Measurements from ENCODE around the gene RAD51B.

Gene RAD51B

DNA sequence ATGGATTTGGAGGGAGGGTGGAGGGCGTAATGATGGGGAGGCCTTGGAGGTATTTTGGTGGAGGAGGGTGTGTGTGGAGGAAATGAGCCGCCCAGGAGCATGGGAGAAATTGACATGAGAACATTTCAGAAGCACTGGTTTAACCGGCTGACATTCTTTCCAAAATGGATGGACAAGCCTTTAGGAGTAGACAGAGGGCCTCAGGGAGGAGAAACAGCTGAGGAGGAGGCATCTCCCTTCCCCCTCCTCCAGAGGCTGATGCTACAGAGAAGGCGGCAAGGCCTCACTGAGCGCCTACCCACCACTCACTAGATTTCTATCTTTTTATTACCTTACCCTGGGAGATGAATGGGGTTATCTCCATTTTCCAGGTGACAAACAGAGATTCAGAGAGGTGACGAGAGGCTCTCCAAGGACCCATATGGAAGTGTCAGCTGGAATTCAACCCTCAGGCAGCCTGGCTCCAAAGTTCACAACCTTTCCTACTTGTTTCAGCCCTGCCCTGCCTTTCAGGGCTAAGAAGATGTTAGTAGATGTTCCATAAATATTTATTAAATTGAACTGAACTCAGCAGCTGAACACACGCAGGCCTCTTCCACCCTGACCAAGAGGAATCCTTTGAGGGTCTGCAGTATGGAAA lies 683.7 kb downstream of the RAD51B start:
- in situ Hi-C loops (cut with HindIII; ENCODE audit: low sequenced_read_pairs), result no loop called here
- no peak for DNase-seq (ENCODE audit: low read depth, low spot score)
- TF ChIP-seq, protein P1, sequence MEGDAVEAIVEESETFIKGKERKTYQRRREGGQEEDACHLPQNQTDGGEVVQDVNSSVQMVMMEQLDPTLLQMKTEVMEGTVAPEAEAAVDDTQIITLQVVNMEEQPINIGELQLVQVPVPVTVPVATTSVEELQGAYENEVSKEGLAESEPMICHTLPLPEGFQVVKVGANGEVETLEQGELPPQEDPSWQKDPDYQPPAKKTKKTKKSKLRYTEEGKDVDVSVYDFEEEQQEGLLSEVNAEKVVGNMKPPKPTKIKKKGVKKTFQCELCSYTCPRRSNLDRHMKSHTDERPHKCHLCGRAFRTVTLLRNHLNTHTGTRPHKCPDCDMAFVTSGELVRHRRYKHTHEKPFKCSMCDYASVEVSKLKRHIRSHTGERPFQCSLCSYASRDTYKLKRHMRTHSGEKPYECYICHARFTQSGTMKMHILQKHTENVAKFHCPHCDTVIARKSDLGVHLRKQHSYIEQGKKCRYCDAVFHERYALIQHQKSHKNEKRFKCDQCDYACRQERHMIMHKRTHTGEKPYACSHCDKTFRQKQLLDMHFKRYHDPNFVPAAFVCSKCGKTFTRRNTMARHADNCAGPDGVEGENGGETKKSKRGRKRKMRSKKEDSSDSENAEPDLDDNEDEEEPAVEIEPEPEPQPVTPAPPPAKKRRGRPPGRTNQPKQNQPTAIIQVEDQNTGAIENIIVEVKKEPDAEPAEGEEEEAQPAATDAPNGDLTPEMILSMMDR (IDR thresholded peaks at IDR 0.05; ENCODE audit: low read depth, low read length), result no peak
- H3K4me3 ChIP-seq (ENCODE audit: low read depth, low read length), result no peak overlapping the region

DNA sequence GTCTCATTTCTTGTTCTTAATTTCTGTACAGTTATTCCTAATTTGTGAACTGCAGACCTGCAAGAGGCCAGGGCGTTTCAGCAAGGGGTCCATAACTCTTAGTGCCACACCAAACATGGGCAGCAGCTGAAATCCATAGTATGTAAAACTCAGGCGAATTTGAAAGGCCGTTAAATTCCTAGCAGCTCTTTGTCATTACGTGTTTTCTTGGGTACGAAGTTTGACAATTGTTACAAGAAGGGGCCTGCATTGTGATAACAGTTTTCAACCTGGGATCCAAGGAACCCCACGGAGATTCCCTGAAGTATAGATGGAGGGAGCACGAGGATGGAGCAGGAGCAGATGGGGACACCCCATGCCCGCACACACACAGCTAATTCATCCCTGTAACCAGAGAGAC lies 685.3 kb downstream of the RAD51B start:
- H3K4me3 ChIP-seq (ENCODE audit: low read depth, low read length), result no peak overlapping the region
- DNase-seq (ENCODE audit: low read depth, low spot score), result no peak
- TF ChIP-seq, protein P1 (IDR thresholded peaks at IDR 0.05; ENCODE audit: low read depth, low read length), result no peak
- in situ Hi-C loops (cut with HindIII; ENCODE audit: low sequenced_read_pairs), result no loop called here

DNA sequence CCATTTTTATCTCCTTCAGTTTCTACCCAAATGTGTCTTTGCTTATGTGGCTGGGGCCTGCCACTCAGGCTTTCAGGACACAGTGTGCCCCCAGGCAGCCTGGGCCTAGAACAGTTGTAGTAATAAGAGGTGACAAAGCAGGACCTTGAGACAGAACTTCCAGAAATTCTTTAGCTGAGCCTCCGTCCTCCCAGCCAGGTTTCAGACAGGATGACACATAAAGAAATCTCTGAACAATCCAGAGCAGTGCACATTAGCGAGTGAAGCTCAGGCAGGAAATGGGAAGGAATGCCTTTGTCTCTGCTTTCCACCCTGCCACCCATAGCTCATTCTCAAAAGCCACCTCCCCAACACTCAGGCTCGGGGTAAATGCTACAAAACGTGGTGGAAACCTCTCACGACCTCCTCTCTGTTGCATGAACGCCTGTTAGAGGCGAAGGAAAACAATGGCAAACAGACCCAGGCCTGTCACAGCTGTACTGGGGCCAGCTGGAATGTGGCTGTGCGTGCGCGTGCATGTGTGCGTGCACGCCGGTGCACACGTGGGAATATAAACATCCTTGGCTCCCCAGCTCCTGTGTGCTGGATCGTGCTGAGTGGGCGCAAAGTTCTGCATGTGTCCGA lies 686.6 kb downstream of the RAD51B start:
- TF ChIP-seq, protein P1 (IDR thresholded peaks at IDR 0.05; ENCODE audit: low read depth, low read length), result no peak
- in situ Hi-C loops (cut with HindIII; ENCODE audit: low sequenced_read_pairs), result no loop called here
- peak; percentile 61 for DNase-seq (ENCODE audit: low read depth, low spot score)
- no peak overlapping the region for H3K4me3 ChIP-seq (ENCODE audit: low read depth, low read length)

DNA sequence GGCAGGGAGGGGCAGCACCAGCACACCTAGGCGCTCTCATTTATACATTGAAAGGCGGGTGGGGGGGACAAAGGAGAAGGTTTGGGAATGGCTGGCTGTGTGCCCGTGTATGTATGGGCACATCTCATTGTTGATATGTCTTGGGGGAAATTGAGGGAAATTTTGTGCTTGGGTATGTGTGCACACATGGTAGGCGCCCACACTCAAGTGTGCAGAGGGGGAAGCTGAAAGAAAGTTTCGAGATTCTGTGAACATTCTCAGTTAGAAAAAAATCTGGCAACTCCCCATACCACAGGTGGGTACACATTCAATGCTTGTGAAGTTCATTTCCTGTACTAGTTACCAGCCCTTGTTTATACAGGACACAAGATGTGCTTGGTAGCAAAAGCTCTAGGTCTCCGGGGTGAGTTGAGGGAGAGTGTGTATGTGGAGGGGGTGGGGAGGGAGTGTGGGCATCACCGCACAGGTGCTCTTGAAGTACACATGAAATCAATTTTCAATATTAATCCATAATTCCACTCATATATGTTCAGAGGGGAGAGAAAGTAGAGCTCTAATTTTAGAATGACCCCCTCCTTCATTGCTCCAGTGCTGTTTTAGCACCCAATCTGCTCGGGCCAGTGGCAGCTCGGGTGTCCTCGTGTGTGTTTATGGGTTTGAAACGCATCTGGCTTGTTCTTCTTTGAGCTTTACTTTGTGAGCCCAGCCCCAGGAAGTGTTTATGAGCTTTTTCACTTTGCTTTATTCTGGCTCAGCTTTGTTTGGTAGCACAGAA lies 687.3 kb downstream of the RAD51B start:
- TF ChIP-seq, protein P1 (IDR thresholded peaks at IDR 0.05; ENCODE audit: low read depth, low read length), result no peak
- no peak overlapping the region for H3K4me3 ChIP-seq (ENCODE audit: low read depth, low read length)
- DNase-seq (ENCODE audit: low read depth, low spot score), result no peak
- in situ Hi-C loops (cut with HindIII; ENCODE audit: low sequenced_read_pairs), result no loop called here

DNA sequence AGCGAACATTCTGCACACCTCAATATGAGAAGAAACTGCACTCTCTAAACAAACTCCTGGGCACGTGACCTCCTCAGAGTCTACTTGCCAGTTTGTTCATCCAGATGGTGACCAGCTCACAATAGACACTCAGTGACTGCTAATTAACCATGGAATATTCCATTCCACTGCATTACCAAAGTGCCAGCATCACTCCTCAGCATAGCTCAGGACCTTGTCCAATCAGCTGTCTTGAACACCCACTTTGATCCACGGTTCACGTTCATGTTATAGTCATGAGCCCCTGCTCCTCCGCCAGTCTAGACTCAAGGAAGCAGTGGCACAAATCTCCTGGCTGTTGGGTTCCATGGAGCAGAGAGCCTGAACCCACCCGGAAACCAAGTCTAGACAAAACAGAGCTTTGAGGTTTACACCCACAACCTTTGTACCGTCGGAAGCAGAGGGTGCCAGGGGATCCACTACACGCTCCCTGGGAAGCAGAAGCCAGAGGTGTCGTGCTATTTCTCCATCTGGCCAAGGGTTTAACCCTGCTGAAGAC lies 688.0 kb downstream of the RAD51B start:
- in situ Hi-C loops (cut with HindIII; ENCODE audit: low sequenced_read_pairs), result no loop called here
- TF ChIP-seq, protein P1 (IDR thresholded peaks at IDR 0.05; ENCODE audit: low read depth, low read length), result no peak
- no peak for DNase-seq (ENCODE audit: low read depth, low spot score)
- H3K4me3 ChIP-seq (ENCODE audit: low read depth, low read length), result no peak overlapping the region

DNA sequence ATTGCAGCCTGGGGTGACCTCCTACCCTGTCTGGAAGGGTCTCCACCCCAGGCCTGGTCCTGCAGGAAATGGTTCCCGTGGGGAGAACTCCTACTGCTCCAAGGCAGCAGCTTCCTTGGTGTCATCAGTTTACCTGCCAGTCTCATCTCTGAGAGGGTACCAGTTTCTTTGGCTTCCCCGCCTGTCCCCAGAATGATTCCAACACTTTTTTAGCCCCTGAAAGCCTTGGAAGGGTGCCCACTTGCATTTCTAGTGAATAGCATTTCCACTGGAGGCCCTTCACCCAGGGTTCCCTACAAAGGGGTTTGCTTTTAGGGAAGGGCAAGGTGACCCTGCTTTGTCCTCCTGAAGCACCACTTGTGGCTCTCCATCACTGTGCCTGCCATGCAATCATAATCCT lies 689.0 kb downstream of the RAD51B start:
- in situ Hi-C loops (cut with HindIII; ENCODE audit: low sequenced_read_pairs), result no loop called here

More for the DNA sequence above, 689.0 kb downstream of the RAD51B start:
- no peak overlapping the region for H3K4me3 ChIP-seq (ENCODE audit: low read depth, low read length)
- TF ChIP-seq, protein P1 (IDR thresholded peaks at IDR 0.05; ENCODE audit: low read depth, low read length), result no peak
- no peak for DNase-seq (ENCODE audit: low read depth, low spot score)
